ENCODE measurements around the gene MPEG1. TPM values are rescaled to one million over a fixed set of nuclear protein-coding genes. Genes with fewer than 3 reads are reported as not detected.

Gene MPEG1
- total RNA-seq, 1 experiment from 2014 or later, result not detected

GRCh38 chr11:59195586-59195985, 17.1 kb downstream of the MPEG1 start:
- no peak overlapping the region for H3T11ph ChIP-seq (ENCODE audit: low read length)
- no peak overlapping the region for H3K14ac ChIP-seq (ENCODE audit: insufficient read depth, low read length)
- no peak overlapping the region for H3K4ac ChIP-seq (ENCODE audit: low read depth, low read length)
- H3K9ac ChIP-seq (ENCODE audit: extremely low read depth, insufficient read length, low read length), result no peak overlapping the region
- H3K23me2 ChIP-seq (ENCODE audit: insufficient read length, low read depth, low read length, poor library complexity, severe bottlenecking), result no peaks in the 10 kb centered on the region
- no peak overlapping the region for H4K5ac ChIP-seq (ENCODE audit: insufficient read length, low read depth, low read length)
- H3K23ac ChIP-seq (ENCODE audit: insufficient read length, low read depth, low read length), result no peak overlapping the region
- no peaks in the 10 kb centered on the region; the same call in 1 of the 2 replicates for H3K79me2 ChIP-seq (ENCODE audit: insufficient read depth, low read length)
- H2AK5ac ChIP-seq (ENCODE audit: insufficient read length, low read length), result no peak overlapping the region
- WGBS (ENCODE audit: extremely low coverage, insufficient read length, low lambda C conversion rate), result no CpG with 5 or more reads among the region's 4 CpGs
- H3K4me1 ChIP-seq (ENCODE audit: insufficient read depth, low read length), result no peaks in the 10 kb centered on the region
- H2BK5ac ChIP-seq (ENCODE audit: insufficient read length, low read length), result no peak overlapping the region
- Mint-ChIP-seq H3K27ac (no peak overlapping the region), H3K9me3 (peaks cover 0 to 4% of the 10 kb centered on the region in 2 experiments; a peak in 3 of 5 replicates), H3K4me3 (no peak overlapping the region), H3K27me3 (ENCODE audit: low read depth) (no peaks in the 10 kb centered on the region), H3K36me3 (ENCODE audit: insufficient read depth in 1 of 3, low read depth in 3 of 3) (peaks cover 50 to 91% (median 59%) of the 10 kb centered on the region in 3 experiments), H3K4me1 (no peaks in the 10 kb centered on the region)
- H2AFZ ChIP-seq (ENCODE audit: low read length), result no peak overlapping the region
- peaks cover 6% of the 10 kb centered on the region for H3K9me3 ChIP-seq (ENCODE audit: control insufficient read depth, low read depth, low read length)
- no peak overlapping the region for H3K27ac ChIP-seq (ENCODE audit: insufficient read length, low read depth, low read length)
- H3K56ac ChIP-seq (ENCODE audit: insufficient read length, low read depth, low read length), result no peak overlapping the region
- no peak overlapping the region for H3K18ac ChIP-seq (ENCODE audit: insufficient read length, low read depth, low read length)
- no peak overlapping the region for H4K8ac ChIP-seq (replicated peaks; ENCODE audit: insufficient read length, low read depth, low read length)
- no peaks in the 10 kb centered on the region for H3K27me3 ChIP-seq (ENCODE audit: insufficient read depth, low read length)
- H2BK120ac ChIP-seq (ENCODE audit: low read depth, low read length, poor library complexity, severe bottlenecking), result no peak overlapping the region
- H4K20me1 ChIP-seq (ENCODE audit: control insufficient read depth, insufficient read depth, insufficient read length), result no peaks in the 10 kb centered on the region
- H3K4me2 ChIP-seq (ENCODE audit: insufficient read depth, insufficient read length, low read length), result no peak overlapping the region
- TF ChIP-seq CTCF (conservative IDR thresholded peaks at IDR 0.05), result no peak
- no peaks in the 10 kb centered on the region for H3K79me1 ChIP-seq (ENCODE audit: insufficient read depth, low read depth, low read length, poor library complexity, severe bottlenecking)
- H2BK15ac ChIP-seq (ENCODE audit: low read depth, low read length), result no peak overlapping the region
- no peak overlapping the region for H2BK20ac ChIP-seq (ENCODE audit: low read depth, low read length, poor library complexity, severe bottlenecking)
- H4K91ac ChIP-seq (ENCODE audit: insufficient read length, low read depth, low read length), result no peak overlapping the region
- DNase-seq, result no peak
- H2BK12ac ChIP-seq (ENCODE audit: insufficient read length, low read depth, low read length), result no peak overlapping the region
